HL-60 (cell line): Measurements from ENCODE around the gene EXOSC2.

ENCODE experiments used
- GABPA ChIP-seq: IDR thresholded peaks from 2 replicates; pipeline ENCODE4 v1.6.1; 2012; ENCODE audit warnings: low read depth
- POLR2AphosphoS5 ChIP-seq: IDR thresholded peaks from 2 replicates; pipeline ENCODE4 v1.6.1; 2012; ENCODE audit warnings: low read depth
- TF ChIP-seq, protein P1 (sequence below): IDR thresholded peaks from one replicate; pipeline ENCODE4 v1.5.1; 2011; ENCODE audit warnings: low read length, control low read depth, inconsistent platforms; ENCODE audit not compliant: insufficient read depth

DNA sequence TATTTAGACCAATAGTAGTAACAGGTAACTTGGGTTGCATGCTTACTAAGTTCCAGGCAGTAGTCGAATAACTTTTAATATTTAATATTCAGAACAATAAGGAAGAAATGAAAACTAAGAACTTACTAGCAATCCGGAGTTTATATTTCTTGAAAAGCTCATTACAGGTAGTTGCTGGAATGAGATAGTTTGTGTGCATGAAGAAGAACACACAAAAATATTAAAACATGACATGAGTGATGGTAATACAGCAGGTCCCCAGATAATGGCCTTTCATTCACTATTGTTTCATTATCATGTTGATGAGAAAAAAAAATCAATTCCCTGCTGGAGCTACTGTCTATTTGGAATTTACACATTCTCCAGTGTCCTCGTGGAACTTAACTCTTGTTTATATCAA is 44.7 kb downstream of the EXOSC2 start:
- TF ChIP-seq, protein P1, sequence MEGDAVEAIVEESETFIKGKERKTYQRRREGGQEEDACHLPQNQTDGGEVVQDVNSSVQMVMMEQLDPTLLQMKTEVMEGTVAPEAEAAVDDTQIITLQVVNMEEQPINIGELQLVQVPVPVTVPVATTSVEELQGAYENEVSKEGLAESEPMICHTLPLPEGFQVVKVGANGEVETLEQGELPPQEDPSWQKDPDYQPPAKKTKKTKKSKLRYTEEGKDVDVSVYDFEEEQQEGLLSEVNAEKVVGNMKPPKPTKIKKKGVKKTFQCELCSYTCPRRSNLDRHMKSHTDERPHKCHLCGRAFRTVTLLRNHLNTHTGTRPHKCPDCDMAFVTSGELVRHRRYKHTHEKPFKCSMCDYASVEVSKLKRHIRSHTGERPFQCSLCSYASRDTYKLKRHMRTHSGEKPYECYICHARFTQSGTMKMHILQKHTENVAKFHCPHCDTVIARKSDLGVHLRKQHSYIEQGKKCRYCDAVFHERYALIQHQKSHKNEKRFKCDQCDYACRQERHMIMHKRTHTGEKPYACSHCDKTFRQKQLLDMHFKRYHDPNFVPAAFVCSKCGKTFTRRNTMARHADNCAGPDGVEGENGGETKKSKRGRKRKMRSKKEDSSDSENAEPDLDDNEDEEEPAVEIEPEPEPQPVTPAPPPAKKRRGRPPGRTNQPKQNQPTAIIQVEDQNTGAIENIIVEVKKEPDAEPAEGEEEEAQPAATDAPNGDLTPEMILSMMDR: no peak
- TF ChIP-seq GABPA: no peak
- no peak for TF ChIP-seq POLR2AphosphoS5
